ENCODE measurements around the gene EXOC4. TPM values are rescaled to one million over a fixed set of nuclear protein-coding genes. Genes with fewer than 3 reads are reported as not detected.

The EXOC4 gene
- total RNA-seq, 1 experiment from 2014 or later = 91.9 TPM

GRCh38 chr7:133782470-133782869, 529.6 kb downstream of the EXOC4 start:
- no peak for DNase-seq
- TF ChIP-seq, protein P1, sequence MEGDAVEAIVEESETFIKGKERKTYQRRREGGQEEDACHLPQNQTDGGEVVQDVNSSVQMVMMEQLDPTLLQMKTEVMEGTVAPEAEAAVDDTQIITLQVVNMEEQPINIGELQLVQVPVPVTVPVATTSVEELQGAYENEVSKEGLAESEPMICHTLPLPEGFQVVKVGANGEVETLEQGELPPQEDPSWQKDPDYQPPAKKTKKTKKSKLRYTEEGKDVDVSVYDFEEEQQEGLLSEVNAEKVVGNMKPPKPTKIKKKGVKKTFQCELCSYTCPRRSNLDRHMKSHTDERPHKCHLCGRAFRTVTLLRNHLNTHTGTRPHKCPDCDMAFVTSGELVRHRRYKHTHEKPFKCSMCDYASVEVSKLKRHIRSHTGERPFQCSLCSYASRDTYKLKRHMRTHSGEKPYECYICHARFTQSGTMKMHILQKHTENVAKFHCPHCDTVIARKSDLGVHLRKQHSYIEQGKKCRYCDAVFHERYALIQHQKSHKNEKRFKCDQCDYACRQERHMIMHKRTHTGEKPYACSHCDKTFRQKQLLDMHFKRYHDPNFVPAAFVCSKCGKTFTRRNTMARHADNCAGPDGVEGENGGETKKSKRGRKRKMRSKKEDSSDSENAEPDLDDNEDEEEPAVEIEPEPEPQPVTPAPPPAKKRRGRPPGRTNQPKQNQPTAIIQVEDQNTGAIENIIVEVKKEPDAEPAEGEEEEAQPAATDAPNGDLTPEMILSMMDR (IDR thresholded peaks at IDR 0.05; ENCODE audit: unreplicated experiment) = no peak
- no TSS peak for BruUV-seq (replicated peaks)
- Mint-ChIP-seq H3K4me3 (ENCODE audit: low read depth, unreplicated experiment) (no peak overlapping the region), H3K27ac (ENCODE audit: unreplicated experiment) (no peak overlapping the region), H3K36me3 (ENCODE audit: insufficient read depth, unreplicated experiment) (no peaks in the 10 kb centered on the region), H3K4me1 (ENCODE audit: low read depth, unreplicated experiment) (no peaks in the 10 kb centered on the region), H3K9me3 (ENCODE audit: low read depth, unreplicated experiment) (no peaks in the 10 kb centered on the region), H3K27me3 (ENCODE audit: unreplicated experiment) (no peaks in the 10 kb centered on the region)
- CTCF ChIA-PET = no interaction called here
- intact Hi-C loops (cut with micrococcal nuclease; ENCODE audit: unreplicated experiment) = no loop called here

GRCh38 chr7:133783276-133783675, 530.4 kb downstream of the EXOC4 start:
- no peaks in the 10 kb centered on the region for H3K9me3 Mint-ChIP-seq (ENCODE audit: low read depth, unreplicated experiment)
- CTCF ChIA-PET = no interaction called here
- H3K27me3 Mint-ChIP-seq (ENCODE audit: unreplicated experiment) = no peaks in the 10 kb centered on the region
- TF ChIP-seq, protein P1 (IDR thresholded peaks at IDR 0.05; ENCODE audit: unreplicated experiment) = no peak
- no peaks in the 10 kb centered on the region for H3K36me3 Mint-ChIP-seq (ENCODE audit: insufficient read depth, unreplicated experiment)
- H3K27ac Mint-ChIP-seq (ENCODE audit: unreplicated experiment) = no peak overlapping the region
- no peak for DNase-seq
- intact Hi-C loops (cut with micrococcal nuclease; ENCODE audit: unreplicated experiment) = no loop called here
- H3K4me1 Mint-ChIP-seq (ENCODE audit: low read depth, unreplicated experiment) = no peaks in the 10 kb centered on the region
- no TSS peak for BruUV-seq (replicated peaks)
- no peak overlapping the region for H3K4me3 Mint-ChIP-seq (ENCODE audit: low read depth, unreplicated experiment)

DNA sequence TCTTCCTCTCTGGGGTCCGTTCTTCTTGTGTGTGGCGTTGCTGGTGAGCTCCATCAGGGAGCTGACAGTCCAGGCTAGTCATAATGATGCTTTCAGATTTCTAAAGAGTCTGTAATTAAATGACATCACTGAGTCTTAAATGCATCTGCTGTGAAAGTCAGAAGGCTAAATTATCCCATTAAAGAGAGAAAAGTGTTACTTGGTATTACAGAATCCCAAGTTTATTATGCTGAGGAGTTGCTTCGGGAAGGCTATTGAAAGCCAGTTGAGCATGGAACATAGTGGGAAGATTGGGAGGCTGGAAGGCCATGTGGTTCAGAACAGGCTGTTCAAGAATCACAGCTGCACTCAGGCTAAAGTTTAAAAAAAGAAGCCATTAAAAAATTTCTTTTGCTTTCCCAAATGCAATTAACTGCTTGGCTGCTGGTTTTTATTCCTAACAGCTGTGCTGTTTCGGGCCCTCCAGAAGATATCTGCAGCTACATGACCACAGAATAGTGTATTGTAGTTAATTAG, 531.7 kb downstream of the EXOC4 start:
- Mint-ChIP-seq H3K4me1 (ENCODE audit: low read depth, unreplicated experiment) (no peaks in the 10 kb centered on the region), H3K9me3 (ENCODE audit: low read depth, unreplicated experiment) (no peaks in the 10 kb centered on the region), H3K4me3 (ENCODE audit: low read depth, unreplicated experiment) (no peak overlapping the region), H3K27ac (ENCODE audit: unreplicated experiment) (no peak overlapping the region), H3K27me3 (ENCODE audit: unreplicated experiment) (no peaks in the 10 kb centered on the region), H3K36me3 (ENCODE audit: insufficient read depth, unreplicated experiment) (no peaks in the 10 kb centered on the region)
- TF ChIP-seq, protein P1 (IDR thresholded peaks at IDR 0.05; ENCODE audit: unreplicated experiment) = no peak
- intact Hi-C loops (cut with micrococcal nuclease; ENCODE audit: unreplicated experiment) = no loop called here
- no peak for DNase-seq
- no TSS peak for BruUV-seq (replicated peaks)
- CTCF ChIA-PET = no interaction called here

GRCh38 chr7:133786401-133786937, 533.6 kb downstream of the EXOC4 start:
- no TSS peak for BruUV-seq (replicated peaks)
- Mint-ChIP-seq H3K36me3 (ENCODE audit: insufficient read depth, unreplicated experiment) (no peaks in the 10 kb centered on the region), H3K4me3 (ENCODE audit: low read depth, unreplicated experiment) (no peak overlapping the region), H3K4me1 (ENCODE audit: low read depth, unreplicated experiment) (no peaks in the 10 kb centered on the region), H3K9me3 (ENCODE audit: low read depth, unreplicated experiment) (no peaks in the 10 kb centered on the region), H3K27me3 (ENCODE audit: unreplicated experiment) (no peaks in the 10 kb centered on the region), H3K27ac (ENCODE audit: unreplicated experiment) (no peak overlapping the region)
- no peak for DNase-seq
- TF ChIP-seq, protein P1 (IDR thresholded peaks at IDR 0.05; ENCODE audit: unreplicated experiment) = no peak
- CTCF ChIA-PET = no interaction called here
- intact Hi-C loops (cut with micrococcal nuclease; ENCODE audit: unreplicated experiment) = no loop called here

Measured in Calu3 (cell line).